Measurements from ENCODE around the gene KLHL34.

KLHL34 gene

DNA sequence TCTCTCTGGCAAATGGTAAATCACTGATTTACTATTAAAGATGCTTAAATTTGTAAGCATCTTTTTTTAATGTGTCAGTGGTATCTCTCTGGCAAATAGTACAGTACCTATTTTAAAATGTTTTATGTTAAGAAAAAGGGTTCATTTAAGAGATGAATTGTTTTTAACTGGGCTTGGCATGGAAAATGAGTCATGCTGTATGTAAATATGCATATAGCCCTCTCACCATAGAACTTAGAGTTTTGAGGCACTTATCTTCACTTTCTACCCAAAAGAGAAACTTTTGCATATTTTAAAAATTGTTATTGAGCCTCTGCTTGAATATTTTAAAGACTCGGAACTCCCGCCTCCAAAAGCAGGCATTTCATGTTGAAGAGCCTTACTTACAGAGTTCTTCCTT is 37.9 kb downstream of the KLHL34 start:
- no peak for TF ChIP-seq GATA3 (IDR thresholded peaks at IDR 0.05; ENCODE audit: low read depth, low read length)
- no peak for TF ChIP-seq GATA2 (IDR thresholded peaks at IDR 0.05; ENCODE audit: low read depth, low read length)

GRCh38 chrX:21616386-21616785 is 41.7 kb downstream of the KLHL34 start:
- TF ChIP-seq GATA3 (IDR thresholded peaks at IDR 0.05; ENCODE audit: low read depth, low read length) = no peak
- TF ChIP-seq GATA2 (IDR thresholded peaks at IDR 0.05; ENCODE audit: low read depth, low read length) = no peak

DNA sequence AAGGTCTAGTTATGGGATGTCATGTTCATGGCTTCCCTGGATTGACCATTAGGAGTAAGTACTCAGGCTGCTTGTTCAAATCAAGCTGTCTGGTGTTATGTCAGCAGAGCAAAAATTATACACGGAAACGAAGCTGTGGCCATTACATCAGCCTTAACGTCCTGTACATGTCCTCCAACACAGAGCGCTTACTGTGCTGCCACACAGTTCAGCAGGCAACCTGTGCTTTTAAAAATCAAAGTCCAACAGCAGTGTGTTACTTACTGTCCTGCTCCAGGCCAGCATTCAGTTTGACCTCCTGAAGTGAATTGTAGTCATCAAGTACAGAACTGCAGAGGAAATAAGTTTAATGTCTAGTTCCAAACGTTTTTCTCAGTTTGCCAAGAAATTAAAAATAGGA is 46.0 kb downstream of the KLHL34 start:
- TF ChIP-seq GATA3 (IDR thresholded peaks at IDR 0.05; ENCODE audit: low read depth, low read length) = no peak
- no peak for TF ChIP-seq GATA2 (IDR thresholded peaks at IDR 0.05; ENCODE audit: low read depth, low read length)

GRCh38 chrX:21610168-21610567 is 48.0 kb downstream of the KLHL34 start:
- TF ChIP-seq GATA3 (IDR thresholded peaks at IDR 0.05; ENCODE audit: low read depth, low read length) = no peak
- no peak for TF ChIP-seq GATA2 (IDR thresholded peaks at IDR 0.05; ENCODE audit: low read depth, low read length)

DNA sequence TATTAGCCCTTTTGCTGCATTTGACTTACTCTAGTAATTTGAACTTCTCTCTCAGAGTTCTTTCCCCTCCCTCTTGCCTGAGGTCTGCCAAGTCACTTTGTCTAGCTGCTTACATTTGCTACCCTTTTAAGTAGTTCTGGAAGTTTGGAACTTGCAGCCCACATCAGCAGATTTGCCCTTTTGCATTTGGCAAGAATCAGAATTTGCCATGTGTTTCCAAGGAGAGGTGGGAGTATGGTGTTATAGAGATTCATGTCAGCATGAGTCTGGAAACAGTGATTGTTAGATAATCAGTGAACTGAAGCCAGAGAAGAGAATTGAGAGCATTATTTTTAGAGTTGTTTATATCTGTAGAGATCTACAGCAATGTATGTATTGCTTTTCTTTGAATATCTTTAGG is 52.1 kb downstream of the KLHL34 start:
- TF ChIP-seq GATA2 (IDR thresholded peaks at IDR 0.05; ENCODE audit: low read depth, low read length) = no peak
- no peak for TF ChIP-seq GATA3 (IDR thresholded peaks at IDR 0.05; ENCODE audit: low read depth, low read length)

Data from SH-SY5Y (cell line).